SW 1271 (cell line): ENCODE measurements around the gene GAK.

Experiments used
- DNase-seq, 2 experiments: peaks; one replicate each; lab custom pipeline; 2025; lab: John Stamatoyannopoulos, UW

Gene GAK

DNA sequence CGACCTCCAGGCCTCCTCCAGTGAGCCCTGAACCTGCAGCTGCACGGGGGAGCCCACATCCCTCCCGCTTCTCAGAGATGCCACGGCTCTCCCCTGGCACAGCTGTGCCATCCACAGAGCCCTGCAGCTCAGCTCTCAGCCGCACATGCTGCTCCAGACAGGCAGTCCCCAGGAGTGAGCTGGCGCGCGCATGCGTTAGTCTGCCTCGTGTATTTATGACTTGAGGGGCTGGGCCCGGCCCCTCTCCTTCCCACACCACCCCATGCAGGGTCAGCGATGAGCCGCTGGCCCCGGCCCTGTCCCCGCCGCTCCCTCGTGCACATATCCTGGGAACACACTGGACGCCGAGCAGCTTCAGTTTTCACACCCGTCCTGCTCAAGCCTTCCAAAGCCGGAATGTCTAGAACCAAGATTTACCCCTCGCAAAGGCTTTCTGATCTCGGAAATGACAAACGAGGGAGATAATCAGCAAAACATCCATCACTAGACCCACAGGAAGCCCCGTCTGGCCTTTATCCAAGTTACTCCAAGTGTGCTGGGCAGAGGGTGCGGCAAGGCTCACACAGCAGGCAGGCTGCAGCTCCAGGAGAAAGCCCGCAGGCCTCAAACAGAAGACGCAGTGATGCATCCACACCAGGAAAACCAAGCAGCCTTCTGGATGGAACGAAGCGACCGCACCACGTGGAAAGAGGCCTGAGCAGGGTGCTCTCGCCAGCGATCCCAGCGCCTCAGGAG, 24.3 kb downstream of the GAK start:
- no peak for DNase-seq

DNA sequence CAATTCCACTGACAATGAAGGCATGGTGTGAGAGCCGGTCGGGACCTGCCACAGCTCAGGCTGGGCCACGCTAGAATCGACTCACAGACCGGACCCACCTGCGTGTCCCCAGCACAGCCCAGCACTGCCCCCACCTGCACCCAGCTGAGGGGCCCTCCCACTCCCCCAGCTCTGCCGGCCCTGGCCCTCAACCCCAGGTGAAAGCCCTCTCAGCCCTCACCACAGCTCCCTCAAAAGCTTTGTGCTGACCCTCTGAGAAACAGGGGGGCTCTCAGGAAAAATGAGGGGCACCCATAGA, 25.1 kb downstream of the GAK start:
- DNase-seq, result no peak

DNA sequence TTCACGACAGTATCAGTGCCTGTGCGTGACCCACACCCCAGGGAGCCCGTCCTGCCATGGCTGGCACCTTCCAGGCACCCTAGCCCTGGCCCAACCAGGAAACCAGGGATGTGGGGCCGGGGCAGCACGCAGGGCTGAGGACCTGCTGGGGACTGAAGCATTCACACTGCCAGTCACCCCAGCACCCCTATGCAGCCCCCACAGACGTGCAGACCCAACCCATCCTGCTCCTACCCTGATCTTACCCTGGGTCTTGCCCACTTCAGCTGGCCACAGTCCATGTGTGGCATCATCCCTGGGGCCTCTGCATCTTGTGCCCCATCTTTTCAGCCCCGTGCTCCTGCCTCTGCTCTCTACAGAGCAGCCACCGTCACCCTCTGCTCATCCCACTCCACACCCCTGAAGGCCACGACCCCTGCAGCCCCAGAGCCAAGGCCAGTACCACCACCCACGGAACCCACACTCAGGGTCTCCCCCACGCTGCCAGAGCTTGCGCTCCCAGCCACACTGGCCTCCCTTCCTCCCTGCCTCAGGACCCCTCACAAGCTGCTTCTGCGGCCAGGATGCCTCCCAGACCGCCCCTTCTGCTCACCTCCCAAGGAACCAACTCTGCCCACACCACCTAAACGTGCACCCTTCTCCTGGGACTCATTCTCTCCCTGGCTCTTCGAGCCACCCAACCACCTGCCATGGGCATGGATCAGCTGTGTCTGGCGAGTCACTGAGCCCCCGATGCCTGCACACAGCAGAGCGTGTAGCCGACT, 25.6 kb downstream of the GAK start:
- no peak for DNase-seq

DNA sequence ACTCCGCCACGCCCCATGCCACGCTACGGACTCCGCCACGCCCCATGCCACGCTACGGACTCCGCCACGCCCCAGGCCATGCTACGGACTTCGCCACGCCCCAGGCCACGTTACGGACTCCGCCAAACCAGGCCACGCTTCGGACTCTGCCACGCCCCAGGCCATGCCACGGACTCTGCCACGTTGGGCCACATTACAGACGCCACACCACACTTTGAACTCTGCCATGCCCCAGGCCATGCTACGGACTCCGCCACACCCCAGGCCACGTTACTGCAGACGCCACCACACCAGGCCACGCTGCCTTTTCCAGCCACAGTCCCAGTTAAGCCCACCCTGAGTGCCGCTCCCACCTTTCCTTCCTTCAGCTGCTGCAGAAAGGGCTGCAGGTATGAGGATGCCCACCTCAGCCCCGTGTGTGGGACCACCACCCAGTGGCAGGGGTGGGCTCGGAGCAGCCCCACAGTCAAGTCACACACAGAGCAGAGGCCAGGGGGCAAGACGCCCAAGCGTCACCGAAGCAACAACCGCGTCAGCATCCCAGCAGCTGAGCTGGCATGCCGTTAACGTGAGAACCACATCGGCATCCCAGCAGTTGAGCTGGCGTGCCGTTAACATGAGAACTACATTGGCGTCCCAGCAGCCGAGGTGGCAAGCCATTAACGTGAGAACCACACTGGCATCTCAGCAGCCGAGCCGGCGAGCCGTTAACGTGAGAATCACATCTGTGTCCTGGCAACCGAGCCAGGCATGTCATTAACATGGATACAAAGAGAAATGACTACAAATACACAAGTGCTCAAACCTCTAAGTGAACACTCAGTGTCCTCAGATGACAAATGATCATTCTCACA, 26.4 kb downstream of the GAK start:
- DNase-seq, result no peak

DNA sequence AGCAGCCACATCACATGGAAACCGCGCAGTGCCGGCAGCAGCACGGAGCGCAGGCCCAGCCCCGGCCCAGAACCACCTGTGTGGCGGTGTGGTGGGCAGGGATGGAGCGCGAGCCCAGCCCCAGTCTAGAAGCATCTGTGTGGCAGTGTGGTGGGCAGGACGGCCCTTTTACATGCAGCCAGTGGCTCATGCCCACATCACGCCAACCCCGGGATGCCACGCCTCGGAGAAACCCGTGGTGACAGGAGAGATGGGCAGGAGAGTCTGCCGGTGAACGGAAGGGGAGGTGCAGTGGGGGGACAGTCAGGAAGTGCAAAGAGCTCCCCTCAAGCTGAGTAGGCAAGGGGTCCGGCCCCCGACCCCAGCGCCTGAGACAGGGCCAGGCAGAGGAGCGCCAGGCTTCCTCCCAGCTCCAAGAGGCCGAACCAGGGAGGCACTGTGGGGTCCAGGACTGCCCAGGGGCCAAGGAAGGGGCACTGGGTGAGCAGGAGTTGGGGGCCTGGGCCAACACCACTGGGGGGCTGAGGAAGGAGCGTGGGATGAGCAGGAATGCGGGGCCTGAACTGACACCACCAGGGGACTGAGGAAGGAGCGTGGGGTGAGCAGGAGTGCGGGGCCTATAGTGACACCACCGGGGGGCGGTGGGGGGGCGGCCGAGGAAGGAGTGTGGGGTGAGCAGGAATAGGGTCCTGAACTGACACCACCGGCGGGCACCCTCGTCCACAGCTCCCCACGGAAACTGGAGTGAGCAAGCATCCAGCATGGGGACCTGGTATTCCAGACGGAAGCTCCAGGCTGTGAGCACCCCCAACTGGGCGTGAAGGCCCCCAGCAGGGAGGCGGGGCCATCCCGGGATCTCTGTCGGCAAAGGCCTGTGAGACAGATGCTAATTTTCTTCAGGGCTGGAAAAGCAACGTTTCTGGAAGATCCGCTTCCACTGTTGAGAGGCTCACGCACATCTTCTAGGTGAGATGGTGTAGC, 28.8 kb downstream of the GAK start:
- DNase-seq, result no peak

DNA sequence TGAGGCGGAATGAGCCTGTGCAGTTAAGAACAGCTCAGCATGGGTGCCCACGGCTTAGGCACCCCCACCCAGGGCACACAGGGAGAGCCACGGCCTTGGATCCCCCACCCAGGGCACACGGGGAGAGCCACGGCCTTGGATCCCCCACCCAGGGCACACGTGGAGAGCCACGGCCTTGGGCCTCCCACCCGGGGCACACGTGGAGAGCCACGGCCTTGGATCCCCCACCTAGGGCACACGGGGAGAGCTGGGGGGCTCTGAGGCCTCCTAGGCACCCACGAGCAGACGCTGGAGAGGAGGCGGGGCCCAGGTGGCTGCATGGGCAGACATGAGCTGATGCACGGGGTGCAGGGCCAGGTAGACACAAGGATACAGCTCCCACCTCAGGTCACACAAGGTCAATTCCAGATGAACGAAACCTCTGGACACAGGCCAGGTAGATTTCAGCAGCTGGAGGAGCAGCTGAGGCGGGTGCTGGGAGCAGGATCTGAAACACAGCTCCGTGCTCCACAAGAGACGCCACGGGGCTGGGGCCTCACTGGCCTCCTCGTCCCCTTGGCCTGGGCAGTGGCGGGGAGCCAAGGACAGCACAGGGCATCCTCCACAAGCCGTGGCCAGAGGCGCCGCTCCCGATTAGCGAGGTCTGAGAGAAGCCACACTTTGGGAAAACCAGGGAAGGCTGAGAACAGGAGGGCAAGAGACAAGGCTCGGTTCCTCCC, 30.8 kb downstream of the GAK start:
- no peak for DNase-seq

DNA sequence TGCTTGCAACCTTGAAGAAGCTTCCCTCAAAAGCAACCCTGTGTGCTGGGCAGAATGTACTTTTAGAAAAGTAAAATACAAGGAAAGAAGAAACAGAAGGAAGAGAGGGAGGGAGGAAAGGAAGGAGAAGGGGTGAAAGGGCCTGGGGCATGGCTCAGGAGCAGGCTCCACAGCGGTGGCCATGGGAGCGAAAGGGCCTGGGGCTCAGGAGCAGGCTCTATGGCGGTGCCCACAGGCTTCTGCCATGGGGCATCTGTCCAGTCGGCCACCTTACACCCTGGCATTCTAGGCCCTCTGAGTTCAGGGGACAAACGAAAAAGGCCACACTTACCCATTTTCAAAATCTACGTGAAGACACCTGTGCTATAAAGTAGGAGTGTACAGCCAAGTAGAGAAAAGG, 31.4 kb downstream of the GAK start:
- DNase-seq, result no peak

DNA sequence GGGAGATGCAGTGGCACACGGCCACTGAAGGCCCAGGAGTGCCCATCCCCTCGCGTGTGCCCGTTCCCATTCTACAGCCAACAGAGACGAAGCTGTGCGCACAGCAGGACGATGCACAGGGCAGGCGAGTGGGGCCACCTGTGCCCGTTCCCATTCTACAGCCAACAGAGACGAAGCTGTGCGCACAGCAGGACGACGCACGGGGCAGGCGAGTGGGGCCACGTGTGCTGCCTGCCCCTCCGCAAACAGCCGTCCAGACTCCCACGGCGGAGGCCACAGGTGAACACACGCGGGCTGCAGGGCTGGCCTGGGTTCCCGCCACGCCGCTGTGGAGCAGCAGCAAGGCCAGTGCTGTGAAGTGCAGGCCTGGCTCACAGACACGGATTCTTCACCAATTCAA, 32.0 kb downstream of the GAK start:
- no peak for DNase-seq

DNA sequence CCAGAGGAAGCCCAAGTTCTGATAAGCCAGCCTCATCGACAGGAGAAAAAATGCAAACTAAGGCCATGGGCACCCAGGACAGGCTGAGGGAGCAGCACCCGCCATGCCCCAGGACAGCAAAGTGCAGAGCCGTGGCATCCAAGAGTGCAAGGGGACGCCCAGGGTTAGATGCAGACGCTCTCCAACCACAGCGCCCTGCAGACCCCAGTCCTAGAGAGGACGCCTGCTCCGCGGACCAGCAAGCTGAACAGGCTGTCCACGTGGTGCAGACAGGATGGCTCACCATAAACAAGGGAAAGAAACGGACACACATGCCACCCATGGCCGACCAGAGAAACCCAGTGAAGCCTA, 32.6 kb downstream of the GAK start:
- no peak for DNase-seq

DNA sequence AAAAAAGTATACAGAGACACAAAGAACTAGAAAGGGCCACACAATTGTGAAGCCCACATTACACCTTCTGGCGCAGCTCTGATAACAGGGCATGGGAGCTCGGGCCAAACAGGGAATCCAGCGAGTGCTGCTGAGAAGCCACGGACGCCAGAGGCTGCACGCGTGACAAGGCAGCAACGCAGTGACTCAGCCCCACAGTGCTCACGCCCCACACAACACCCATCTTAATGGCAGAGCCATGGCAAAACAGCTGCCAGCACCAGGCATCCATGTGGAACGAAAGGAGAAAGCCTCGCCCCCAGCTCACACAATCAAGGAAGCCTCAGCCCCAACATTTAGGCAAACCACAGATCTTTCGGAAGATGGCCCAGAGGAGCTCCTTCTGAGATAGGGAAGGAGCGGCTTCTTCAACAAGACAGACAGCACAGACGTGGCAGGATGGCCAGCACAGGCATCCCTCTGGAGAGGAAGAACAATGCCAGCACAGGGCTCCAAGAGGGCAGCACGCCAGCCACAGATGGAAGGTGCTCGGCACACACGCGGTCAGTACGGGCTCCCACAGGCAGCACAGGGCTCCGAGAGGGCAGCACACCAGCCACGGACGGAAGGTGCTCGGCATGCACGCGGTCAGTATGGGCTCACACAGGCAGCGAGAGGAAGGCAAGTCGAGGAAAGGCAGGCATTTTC, 33.1 kb downstream of the GAK start:
- DNase-seq, result no peak

DNA sequence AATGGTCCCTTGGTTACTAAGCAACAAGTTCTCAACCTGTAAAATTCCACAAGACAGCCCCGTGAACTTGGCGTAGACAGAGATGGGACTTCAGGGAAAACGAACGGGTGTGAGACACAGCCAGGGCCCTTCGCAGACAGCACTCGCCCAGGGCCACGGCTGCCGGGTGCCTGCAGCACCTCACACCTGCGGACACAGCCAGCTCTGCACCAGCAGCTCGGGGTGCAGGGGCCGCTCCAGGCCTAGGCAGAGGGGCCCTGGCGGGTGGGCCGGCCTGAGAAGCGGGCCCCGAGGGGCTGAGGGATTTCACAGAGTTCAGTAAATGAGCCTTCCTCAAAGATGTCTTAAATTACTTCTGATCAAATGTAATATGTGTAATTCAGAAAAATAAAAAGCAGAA, 34.0 kb downstream of the GAK start:
- DNase-seq, result no peak

DNA sequence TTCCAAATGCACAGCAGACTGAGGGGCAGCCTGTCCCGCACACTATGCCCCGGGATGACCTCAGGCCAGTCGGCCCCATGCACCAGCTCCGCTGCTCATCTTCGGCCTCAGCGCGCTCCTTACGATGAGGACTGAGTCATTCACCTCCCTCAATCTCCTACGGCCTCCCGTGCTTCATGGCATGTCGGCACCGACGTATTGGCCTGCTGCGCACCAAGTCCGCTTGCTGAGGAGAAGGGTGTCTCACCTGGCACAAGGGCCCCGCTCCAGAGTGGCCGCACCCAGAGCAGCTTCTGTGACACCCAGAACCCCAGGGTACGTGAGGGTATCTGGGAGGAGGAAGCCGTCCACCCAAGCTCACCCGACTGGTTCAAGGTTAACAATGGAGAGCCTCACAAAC, 35.5 kb downstream of the GAK start:
- no peak for DNase-seq

DNA sequence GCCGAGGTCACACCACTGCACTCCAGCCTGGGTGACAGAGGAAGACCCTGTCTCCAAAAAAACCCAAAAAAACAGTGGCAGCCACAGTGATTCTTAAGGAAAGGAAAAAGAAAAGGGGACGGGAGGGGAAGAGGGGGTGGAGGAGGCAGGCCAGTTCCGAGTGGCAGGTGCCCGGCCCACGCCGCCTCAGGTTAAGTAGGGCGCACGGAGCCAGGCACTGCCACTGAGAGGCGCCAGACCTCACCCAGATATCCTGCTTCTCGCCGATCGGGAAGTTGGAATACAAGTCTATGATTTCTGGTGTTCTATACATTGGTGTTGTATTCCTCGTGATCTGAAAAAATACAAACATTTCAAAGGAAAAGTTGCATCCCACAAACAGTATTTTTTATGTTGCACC, 35.9 kb downstream of the GAK start:
- DNase-seq, result no peak

DNA sequence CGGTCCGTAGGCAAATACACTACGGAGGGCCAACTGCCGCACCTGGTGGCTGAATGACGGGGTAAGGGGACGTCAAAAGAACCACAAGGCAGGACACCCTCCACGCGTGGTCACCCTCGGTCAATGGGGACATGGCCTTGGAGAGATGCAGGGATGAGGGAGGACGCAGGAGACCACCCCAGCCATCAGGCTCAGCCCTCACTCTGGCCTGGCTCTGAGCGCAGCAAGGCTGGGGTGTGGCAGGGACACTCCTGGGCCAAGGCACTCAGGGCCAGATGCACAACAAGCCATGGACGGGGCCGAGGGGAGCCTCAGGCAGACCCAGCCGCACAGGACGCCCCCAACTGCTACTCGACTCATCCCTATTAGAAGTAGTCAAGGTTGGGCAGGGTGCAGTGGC, 36.5 kb downstream of the GAK start:
- no peak for DNase-seq

DNA sequence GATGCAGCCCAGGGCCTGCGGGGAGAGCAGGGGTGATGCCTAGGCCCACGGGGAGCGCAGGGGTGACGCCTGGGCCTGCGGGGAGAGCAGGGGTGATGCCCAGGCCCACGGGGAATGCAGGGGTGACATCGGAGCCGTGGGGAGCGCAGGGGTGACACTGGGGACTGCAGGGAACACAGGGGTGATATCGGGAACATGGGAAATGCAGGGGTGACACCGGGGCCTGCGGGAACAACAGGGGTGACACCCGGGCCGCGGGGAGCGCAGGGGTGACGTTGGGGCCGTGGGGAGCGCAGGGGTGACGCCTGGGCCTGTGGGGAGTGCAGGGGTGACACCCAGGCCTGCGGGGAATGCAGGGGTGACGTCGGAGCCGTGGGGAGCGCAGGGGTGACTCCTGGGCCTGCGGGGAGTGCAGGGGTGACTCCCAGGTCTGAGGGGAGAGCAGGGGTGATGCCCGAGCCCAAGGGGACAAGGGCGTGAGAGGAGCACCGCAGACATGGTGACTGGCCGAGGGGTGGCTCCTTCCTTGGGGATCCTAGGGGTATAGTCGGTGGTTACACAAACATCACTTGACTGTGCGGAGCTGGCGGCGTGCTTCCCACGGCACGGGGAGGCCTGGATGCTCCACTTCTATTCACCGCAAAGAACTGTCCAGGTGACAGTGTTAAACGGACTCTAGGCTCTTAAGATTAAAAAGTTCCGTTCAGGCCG, 38.0 kb downstream of the GAK start:
- DNase-seq, result no peak

DNA sequence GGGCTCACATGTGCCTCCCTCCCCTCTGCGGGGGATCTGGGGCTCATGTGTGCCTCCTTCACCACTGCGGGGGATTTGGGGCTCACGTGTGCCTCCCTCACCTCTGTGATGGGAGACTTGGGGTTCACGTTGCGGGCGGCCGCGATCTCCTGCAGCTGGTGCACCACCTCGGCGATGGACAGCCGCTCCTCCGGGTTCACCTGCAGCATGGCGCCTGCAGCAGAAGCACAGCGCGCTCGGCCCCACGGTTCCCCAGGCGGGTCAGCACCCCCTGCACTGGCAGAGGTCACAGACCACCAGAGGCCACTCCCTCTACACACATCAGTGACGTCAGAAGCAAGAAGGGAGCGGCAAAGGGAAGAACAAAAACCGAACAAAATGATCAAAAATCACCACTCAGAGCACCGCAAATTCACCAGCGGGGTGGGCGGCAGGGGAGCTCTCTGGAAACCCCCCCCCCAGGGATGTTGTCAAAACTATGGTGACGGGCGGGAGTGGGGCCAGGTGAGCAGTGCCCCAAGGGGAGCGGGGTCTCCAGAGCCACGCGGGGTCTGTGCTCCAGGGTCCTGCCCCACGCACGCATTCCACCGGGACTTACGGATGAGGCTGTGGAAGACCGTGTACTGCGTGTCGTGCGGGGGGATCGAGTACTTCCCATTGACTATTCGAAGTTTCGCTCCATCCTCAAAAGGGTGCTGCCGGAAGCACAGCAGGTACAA, 38.7 kb downstream of the GAK start:
- no peak for DNase-seq

DNA sequence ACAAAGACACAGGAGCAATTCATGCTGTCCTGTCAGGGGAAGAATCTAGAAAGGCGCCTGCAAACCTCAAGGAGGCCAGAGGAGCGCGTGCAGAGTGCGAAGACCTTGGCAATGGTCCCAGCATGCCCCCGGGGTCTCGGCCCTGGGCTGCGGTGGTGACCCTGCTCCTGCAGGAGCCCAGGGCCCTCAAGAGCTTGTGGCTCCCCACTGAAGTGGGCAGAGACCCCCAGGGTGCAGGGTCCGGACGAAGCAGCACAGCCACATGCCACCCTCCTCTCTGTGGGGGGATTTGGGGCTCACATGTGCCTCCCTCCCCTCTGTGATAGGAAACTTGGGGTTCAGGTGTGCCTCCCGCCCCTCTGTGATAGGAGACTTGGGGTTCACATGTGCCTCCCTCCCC, 39.3 kb downstream of the GAK start:
- no peak for DNase-seq

DNA sequence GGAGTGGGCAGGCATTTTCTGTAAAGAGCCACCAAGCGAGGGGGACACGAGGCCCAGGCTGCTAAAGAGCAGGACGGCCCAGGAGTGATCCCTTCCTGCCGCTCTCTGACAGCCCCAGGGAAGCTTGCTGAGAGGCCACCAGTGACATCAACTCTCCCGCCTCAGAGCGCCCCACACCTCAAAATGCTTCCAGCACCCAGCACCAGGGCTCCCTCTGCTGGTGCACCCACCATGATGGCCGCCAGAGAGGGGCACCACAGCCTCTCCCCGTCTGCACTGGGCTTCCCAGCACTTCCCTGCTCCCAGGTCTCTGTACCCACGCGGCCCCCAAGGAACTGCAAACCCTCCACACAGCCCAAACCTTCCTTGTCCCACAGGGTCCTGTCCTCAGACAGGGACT, 40.4 kb downstream of the GAK start:
- no peak for DNase-seq

DNA sequence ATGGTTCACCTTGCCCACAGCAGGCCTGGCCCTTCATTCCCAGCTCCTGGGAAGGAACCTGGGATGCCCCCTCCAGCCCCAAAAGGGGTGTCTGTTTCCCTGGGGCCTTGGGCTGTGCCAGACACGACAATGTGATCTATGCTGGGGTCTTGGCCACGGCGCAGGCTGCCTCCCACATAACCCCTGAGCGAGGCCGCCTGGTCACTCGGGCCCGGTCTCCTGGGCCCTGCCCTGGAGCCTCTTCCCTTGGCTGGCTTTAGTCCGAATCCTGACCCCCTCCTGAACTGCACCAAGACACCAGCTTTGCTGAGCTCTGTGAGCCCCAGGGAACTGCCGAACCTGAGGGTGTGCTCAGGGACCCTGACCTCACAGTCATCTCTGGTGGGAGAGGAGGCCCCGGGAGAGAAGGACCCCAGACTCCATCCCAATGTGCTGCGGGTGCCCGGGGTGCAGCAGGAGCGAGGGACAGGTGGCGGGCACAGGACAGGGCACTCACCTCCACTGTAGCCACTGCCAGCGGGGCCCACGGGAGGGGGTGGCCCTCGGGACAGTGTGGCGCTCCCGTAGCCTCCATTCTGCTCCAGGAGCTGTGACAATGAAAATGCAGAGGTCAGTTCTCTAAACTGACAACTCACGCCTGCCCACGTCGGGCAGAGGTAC, 42.0 kb downstream of the GAK start:
- DNase-seq, result no peak
